HG03108 (cell line): Measurements from ENCODE around the gene TP53RK.
"Not testable (repeated sequence)": the region's sequence is repeated elsewhere in the genome, so short reads cannot be mapped to it uniquely, and the experiment has no call there.

Experiments used
- ATAC-seq: cut with Tn5 transposase; IDR thresholded peaks from one replicate; pipeline ENCODE4 v1.9.1; 2021; ENCODE audit warnings: moderate library complexity; ENCODE audit not compliant: unreplicated experiment

Gene TP53RK

GRCh38 chr20:46683939-46684750 is 5.1 kb downstream of the TP53RK start:
- no peak for ATAC-seq

DNA sequence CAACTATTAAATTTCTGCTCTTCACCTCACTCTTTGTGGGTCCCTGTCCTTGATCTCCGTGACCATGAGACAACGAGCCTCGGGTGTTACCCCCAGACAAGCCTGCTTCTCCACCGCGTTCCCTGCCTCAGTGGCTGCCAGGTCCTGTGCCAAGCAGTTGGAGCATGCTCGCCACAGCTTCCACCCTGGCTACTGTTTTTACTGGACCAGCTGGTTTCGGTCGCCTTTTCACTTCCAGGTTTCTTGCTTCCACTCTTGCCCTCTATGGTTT is 5.6 kb downstream of the TP53RK start:
- ATAC-seq, result no peak

DNA sequence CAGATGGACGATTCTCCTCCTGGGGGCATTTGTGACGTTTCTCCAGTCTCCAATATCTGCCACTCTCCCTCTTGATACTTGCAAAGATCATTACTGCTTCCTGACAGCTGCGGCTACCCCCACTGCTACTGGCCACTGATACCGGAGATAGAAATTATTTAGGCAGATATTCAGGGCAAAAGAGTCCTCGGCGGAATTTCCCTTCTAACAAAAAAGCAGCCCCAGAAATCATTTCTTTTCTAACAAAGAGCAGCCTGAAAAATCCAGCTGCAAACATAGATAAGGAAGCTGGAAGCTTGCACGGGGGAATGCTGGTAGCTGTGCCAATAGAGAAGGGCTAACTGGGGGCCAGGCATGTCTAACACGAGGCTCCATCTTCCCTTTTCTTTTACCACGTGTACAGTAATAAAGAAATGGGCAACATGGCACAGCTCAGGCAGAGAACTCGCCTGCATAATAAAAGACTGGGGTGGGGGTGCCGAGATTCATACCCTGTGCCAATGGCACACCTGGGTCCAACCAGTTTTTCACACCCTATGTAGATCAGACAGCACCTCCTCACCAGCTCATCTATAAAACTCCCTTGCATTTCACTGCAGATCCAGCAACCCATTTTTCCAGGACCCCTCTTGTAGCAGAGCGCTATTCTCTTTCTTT is 6.1 kb downstream of the TP53RK start:
- no peak for ATAC-seq

DNA sequence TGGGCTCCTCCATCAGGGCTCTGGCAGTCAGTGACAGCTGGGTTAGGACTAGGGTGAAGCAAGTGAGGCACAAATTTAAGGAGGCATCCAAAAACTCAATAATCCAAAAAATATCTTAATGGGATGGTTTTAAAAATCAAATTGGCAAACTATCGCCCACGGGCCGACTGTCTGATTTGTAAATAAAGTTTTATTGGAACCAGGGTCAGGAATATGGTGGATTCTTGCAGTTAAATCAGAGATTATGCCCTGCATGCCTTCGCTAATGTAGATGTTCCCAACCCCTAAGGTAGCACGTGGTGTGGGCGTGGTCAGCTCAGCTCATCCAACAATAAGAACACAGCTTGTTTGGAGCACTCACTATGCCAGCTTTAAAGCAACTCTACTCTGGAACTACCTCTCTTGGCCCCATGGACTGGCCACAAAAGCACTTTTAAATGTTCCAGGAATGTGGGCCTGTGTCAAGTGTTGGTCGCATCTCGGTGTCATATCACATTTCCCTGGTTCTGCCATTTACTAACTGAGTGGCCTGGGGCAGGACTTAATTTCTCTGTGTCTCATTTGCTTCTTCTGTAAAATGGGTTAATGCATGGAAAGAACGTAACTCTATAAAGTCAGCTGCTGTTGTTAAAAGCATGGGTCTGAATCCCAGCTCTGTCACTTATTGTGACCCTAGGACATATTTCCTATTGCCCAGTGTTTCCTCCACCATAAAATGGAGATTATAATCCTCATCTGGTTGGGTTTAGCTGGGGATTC is 7.0 kb downstream of the TP53RK start:
- ATAC-seq, result no peak

DNA sequence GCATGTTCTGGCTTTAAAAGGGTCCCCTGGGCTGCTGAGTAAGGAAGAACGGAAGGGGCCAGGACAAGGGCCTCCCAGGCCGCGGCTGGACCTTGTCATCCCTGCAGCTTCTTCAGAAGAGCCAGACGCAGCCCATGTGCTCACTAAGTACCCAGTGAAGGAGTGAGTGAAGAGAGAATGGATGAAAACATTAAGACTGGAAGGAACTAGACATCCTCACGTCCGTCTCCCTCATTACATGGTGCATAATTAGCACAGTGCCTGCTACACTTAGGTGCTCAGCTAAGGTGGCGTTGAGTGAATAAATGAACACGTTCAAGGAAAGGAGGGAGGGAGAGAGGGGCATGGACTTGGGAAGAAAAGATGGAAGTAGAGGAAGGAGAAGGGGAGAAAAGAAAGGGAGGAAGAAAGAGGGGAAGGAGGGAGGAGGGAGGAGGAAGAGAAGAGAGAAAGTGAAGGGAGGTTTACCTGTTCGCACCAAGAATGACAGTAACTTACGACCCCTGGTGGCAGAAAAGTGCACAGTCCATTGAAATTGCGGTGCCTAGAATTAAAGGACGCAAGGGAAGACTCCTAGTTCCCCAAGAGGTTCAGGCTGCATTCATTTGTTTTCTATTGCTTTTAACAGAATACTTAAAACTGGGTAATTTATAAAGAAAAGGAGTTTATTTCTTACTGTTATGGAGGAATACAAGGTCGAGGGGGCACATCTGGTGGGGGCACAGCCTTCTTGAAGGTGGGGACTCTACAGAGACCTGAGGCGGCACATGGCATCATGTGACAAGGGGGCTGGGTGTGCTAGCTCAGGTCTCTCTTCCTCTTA is 8.0 kb downstream of the TP53RK start:
- ATAC-seq, result no peak

GRCh38 chr20:46680684-46681031 is 8.6 kb downstream of the TP53RK start:
- no peak for ATAC-seq

- no peak for ATAC-seq
Measured at GRCh38 chr20:46678516-46678915, 10.7 kb downstream of the TP53RK start.

- ATAC-seq, result no peak
Measured at GRCh38 chr20:46677608-46678007, 11.6 kb downstream of the TP53RK start.

DNA sequence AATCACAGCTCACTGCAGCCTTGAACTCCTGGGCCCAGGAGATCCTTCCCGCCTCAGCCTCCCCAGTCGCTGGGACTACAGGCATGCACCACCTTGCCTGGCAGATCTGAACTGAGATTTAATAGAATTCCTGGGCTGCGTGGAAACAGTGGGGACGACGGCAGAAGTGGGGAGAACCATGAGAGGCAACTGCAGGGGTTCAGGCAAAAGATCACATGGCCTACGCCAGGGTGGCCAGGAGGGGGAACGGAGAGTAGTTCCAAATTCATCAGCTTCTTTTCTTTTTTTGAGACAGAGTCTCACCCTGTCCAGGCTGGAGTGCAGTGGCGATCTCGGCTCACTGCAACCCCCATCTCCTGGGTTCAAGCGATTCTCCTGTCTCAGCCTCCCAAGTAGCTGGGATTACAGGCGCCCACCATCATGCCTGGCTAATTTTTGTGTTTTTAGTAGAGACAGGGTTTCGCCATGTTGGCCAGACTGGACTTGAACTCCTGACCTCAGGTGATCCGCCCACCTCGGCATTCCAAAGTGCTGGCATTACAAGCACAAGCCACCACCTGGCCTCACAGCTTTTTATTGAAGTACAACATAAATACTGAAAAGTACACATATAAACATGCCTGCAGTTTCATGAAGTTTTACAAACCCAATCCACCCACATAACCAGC is 12.5 kb downstream of the TP53RK start:
- not testable (repeated sequence) for ATAC-seq

GRCh38 chr20:46674253-46675083 is 14.8 kb downstream of the TP53RK start:
- ATAC-seq, result no peak

DNA sequence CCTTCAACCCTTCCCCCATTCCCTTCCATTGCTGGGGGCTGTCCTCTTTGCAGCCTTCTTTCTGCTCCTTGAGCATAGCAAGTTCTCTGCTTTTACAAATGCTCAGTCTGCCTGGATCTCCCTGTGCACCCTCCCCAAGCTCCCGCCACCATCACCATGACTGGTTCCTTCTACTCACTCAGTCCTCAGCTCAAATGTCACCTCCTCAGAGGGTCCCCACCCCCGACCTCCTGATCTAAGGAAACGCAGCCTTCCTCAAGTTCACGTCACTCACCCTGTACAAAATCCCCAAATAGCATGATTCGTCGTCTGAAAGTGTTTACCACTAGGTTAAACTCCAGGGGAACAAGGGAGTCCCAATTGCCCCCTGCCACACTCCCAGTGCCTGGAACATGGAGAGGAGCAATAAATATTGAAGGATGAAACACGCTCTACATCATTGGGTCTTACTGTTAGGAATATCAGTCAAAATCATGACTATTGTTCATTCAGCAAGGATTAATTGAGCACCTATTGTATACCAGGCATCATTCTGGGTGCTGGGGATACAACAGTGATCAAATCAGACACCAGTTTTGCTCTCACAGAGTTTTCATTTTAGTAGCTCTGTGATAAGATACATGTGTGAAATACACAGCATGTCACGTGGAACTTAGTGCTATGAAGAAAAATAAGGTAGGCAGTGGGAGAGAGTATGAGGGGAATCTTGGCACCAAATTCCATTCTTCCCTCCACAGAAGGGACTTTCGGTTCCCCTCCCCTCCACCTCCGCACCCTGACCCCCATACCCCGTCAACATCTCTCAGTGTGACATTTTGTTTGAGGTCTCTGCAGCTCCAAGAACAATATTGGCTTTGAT is 15.6 kb downstream of the TP53RK start:
- ATAC-seq, result no peak

GRCh38 chr20:46672543-46673148 is 16.6 kb downstream of the TP53RK start:
- no peak for ATAC-seq

- ATAC-seq, result no peak
Measured at GRCh38 chr20:46671866-46672542, 17.2 kb downstream of the TP53RK start.

GRCh38 chr20:46670585-46671584 is 18.4 kb downstream of the TP53RK start:
- ATAC-seq, result no peak

DNA sequence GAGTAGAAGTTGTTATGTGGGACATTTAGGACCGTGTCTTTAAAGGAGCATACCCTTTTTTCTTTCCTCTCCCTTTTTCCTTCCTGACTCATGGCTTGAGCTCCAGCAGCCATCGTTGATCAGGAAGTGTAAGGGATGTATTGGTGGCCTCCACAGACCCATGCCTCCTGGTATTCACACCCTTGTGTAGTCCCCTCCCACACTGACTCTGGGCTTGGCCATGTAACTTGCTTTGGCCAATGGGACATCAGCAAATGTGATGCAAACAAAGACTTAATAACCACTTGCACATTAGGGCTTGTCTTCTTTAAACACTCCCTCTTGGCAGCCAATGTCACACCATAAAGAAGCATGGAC is 19.0 kb downstream of the TP53RK start:
- no peak for ATAC-seq

DNA sequence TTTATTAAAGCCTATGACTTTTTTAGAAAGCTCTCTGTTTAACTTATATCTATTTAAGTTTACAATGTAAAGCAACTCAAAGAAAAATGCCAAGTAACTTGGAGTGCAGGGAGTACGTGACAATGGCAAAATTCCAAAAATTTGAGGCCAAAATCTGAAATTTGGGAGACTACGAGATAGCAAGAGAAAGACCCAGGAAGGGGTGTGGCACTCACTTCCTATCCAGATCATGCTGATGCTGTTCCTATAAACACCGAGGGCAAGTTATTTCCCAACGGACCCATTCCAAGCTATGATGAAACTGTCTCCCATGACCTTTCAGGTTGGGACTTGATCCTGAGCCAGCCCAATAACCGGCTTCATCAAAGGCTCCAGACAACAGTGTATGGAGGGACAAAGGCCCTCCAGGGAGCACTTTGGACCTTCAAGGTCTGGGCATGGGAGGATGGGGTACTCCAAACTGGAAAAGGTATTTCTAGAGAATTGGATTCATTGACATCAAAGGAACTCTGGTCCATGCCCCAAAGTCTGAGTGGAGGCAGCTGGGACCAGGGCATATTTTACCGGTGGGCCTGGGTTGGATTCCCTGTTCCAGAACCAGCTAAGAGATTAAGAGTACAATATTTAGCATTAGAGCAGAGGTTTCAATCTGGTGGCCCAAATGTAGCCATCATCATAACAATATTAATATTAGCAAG is 22.3 kb downstream of the TP53RK start:
- no peak for ATAC-seq
